Thymus (tissue), 11 donors: ENCODE measurements around the gene ASMTL. TPM values are rescaled to one million over a fixed set of nuclear protein-coding genes. Genes with fewer than 3 reads are reported as not detected.
"Not testable (repeated sequence)": the region's sequence is repeated elsewhere in the genome, so short reads cannot be mapped to it uniquely, and the experiment has no call there.

Source experiments
- DNase-seq, 9 donors: peaks; one replicate each; pipeline ENCODE4 v3.0.0-alpha.2; 2013; ENCODE audit warnings: low spot score in 9 of 9, low read depth in 6 of 9, missing footprints in 1 of 9
- H3K27ac ChIP-seq, 2 donors: one replicate each; pipeline ENCODE4 v1.5.1; 2013; ENCODE audit warnings: control low read depth in 1 of 2, low read depth in 1 of 2, low read length in 1 of 2, mild to moderate bottlenecking in 1 of 2, moderate library complexity in 1 of 2
- H3K27me3 ChIP-seq, 2 donors: one replicate each; pipeline ENCODE4 v1.5.1; 2013; ENCODE audit warnings: low read length in 1 of 2; ENCODE audit not compliant: control insufficient read depth in 2 of 2, insufficient read depth in 1 of 2
- H3K36me3 ChIP-seq, 2 donors: one replicate each; pipeline ENCODE4 v1.5.1; 2013; ENCODE audit warnings: low read length in 1 of 2, mild to moderate bottlenecking in 1 of 2, moderate library complexity in 1 of 2; ENCODE audit not compliant: control insufficient read depth in 2 of 2, insufficient read depth in 2 of 2
- H3K4me1 ChIP-seq, 2 donors: one replicate each; pipeline ENCODE4 v1.5.1; 2013; ENCODE audit warnings: low read length in 2 of 2; ENCODE audit not compliant: control insufficient read depth in 2 of 2, insufficient read depth in 2 of 2
- H3K4me3 ChIP-seq, 2 donors: one replicate each; pipeline ENCODE4 v1.5.1; 2013; ENCODE audit warnings: low read length in 2 of 2, control low read depth in 1 of 2, mild to moderate bottlenecking in 1 of 2
- H3K9me3 ChIP-seq, 2 donors: one replicate each; pipeline ENCODE4 v1.5.1; 2013; ENCODE audit warnings: low read length in 1 of 2, mild to moderate bottlenecking in 1 of 2; ENCODE audit not compliant: control insufficient read depth in 2 of 2, insufficient read depth in 1 of 2
- WGBS: extraction: QIAGEN DNeasy Blood & Tissue Kit; methylation state at CpG from one replicate; pipeline ENCODE4 v1.1.7; 2013; 5-methylcytosine and 5-hydroxymethylcytosine counted together
- polyA plus RNA-seq: library from polyadenylated mRNA; stranded (reverse); fragments of 200-250 nt; gene quantifications from one replicate; pipeline ENCODE4 v1.2.3, GENCODE V29; 2013
- total RNA-seq: library from RNA; stranded (reverse); fragments of 120-200 nt; gene quantifications from one replicate; pipeline ENCODE4 v1.2.4, GENCODE V29; 2013
- donor health status: healthy.

Gene ASMTL
- total and polyA plus RNA-seq, 2 donors, result 14.6 to 33.0 TPM

DNA sequence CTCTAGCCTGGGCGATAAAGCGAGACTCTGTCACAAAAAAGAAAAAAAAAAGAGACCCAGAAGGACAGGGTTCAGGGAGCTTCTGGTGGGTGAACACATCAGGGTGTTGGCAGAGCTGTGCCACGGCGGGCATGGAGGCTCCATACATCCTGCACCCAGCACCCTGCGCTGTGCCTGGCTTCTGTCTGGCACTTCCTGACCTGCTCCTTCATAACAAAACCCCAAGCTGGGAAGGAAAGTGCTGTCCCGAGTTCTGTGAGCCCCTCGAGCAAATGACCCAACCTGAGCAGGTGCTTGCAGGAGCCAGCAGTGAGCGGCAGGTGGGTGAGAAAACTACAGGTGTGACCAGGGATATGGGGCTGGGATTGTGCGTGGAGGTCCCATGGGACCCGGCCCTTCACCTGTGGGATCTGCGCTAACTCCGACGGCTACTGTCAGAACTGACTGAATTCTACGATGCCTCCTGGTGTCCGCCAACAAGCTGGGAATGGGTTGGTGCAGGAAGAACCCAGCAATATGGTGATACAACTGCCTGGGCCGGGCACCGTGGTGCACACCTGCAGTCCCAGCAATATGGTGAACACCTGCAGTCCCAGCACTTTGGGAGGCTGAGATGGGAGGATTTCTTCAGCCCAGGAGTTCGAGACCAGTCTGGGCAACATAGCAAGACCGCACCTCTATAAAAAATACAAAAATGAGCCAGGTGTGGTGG is 18.9 kb downstream of the ASMTL start:
- H3K4me1 ChIP-seq, result no peaks in the 10 kb centered on the region
- DNase-seq, result no peak
- H3K4me3 ChIP-seq, result no peak overlapping the region
- H3K27me3 ChIP-seq, result no peaks in the 10 kb centered on the region
- H3K27ac ChIP-seq, result no peak overlapping the region
- WGBS, result 98% methylated on average over 19 of the region's 19 CpGs
- peaks cover 21 to 56% of the 10 kb centered on the region in 2 donors for H3K36me3 ChIP-seq
- H3K9me3 ChIP-seq, result peaks cover 1 to 2% of the 10 kb centered on the region in 2 donors

DNA sequence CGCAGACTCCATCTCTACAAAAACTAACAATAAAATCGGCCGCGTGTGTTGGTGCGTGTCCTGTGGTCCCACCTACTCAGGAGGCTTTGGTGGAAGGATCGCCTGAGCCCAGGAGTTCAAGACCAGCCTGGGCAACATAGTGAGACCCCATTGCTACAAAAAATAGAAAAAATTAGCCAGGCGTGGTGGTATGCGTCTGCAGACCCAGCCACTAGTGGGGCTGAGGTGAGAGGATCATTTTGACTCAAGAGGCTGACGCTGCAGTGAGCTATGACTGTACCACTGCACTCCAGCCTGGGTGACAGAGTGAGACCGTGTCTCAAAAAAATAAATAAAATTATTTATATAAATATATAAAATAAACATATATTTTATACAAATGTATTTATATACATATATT is 22.3 kb downstream of the ASMTL start:
- Histone ChIP-seq H3K36me3 (peaks cover 21 to 52% of the 10 kb centered on the region in 2 donors), H3K27me3 (no peaks in the 10 kb centered on the region), H3K4me3 (no peak overlapping the region), H3K4me1 (no peaks in the 10 kb centered on the region), H3K27ac (no peak overlapping the region), H3K9me3 (no peaks in the 10 kb centered on the region)
- 97% methylated on average over 10 of the region's 10 CpGs for WGBS
- no peak for DNase-seq

DNA sequence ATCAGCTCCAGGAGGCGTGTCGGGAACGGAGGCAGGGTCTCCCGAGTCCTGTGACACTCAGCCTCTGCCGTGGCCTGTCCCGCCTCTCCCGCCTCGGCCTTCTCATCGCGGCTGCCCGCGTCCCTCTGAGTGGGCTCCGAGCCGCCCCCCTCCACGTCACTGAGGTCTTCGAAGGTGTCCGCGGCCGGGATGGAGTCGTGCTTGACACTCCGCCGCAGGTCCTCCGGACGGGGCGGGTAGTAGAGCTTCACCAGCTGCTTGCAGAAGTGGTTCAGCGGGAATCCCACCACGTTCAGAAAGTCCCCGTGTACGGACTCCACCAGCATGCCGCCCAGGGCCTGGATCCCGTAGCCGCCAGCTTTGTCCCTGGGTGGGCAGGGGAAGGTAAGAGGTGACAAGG is 25.0 kb downstream of the ASMTL start:
- Histone ChIP-seq H3K27me3 (no peaks in the 10 kb centered on the region), H3K4me3 (no peak overlapping the region), H3K4me1 (no peaks in the 10 kb centered on the region), H3K9me3 (peaks cover 8 to 10% of the 10 kb centered on the region in 2 donors), H3K36me3 (peaks cover 25 to 46% of the 10 kb centered on the region in 2 donors), H3K27ac (no peak overlapping the region)
- 95% methylated on average over 32 of the region's 32 CpGs for WGBS
- DNase-seq, result no peak

DNA sequence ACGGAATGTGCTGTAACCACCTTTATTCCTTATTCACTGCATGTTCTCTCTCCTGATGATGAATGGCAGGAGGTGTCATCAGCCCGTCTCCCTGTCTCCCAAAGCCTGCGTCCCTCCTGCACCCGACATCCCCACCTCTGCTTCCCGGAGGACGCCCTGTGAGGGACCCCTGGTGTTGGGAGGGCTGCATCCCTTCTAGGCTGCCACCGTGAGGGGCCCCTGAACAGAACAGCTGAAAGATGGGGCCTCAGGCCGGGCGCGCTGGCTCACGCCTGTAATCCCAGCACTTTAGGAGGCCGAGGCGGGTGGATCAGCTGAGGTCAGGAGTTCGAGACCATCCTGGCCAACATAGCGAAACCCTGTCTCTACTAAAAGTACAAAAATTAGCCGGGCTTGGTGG is 26.4 kb downstream of the ASMTL start:
- not testable (repeated sequence) for H3K4me1 ChIP-seq, H3K27me3 ChIP-seq, DNase-seq, H3K4me3 ChIP-seq, H3K27ac ChIP-seq
- Histone ChIP-seq H3K36me3 (peaks cover 34 to 52% of the 10 kb centered on the region in 2 donors), H3K9me3 (peaks cover 21 to 24% of the 10 kb centered on the region in 2 donors)
- 89% methylated on average over 16 of the region's 16 CpGs for WGBS

DNA sequence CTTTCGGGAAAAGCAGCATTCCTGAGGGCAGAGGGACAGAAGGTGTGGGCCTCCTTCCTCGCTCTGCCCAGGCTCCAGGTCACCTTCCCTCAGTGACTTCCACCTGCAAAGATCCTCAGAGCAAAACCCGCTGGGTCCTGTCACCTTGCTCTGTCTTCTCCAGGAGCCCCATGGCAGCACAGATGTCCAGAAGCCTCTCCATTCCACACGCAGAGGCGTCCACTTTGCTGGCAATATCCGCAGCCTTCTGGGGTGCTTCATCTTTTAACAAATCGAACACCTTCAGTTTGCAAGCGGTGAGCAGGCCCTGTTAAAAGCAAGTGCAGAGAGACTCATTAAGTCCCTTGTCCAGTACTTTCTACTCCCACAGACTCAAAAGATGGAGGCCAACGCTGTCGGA is 27.3 kb downstream of the ASMTL start:
- Histone ChIP-seq H3K4me3 (no peak overlapping the region), H3K9me3 (peaks cover 22 to 25% of the 10 kb centered on the region in 2 donors), H3K27me3 (no peaks in the 10 kb centered on the region), H3K4me1 (no peaks in the 10 kb centered on the region), H3K36me3 (peaks cover 35 to 57% of the 10 kb centered on the region in 2 donors), H3K27ac (no peak overlapping the region)
- WGBS, result 89% methylated on average over 10 of the region's 10 CpGs
- no peak for DNase-seq

DNA sequence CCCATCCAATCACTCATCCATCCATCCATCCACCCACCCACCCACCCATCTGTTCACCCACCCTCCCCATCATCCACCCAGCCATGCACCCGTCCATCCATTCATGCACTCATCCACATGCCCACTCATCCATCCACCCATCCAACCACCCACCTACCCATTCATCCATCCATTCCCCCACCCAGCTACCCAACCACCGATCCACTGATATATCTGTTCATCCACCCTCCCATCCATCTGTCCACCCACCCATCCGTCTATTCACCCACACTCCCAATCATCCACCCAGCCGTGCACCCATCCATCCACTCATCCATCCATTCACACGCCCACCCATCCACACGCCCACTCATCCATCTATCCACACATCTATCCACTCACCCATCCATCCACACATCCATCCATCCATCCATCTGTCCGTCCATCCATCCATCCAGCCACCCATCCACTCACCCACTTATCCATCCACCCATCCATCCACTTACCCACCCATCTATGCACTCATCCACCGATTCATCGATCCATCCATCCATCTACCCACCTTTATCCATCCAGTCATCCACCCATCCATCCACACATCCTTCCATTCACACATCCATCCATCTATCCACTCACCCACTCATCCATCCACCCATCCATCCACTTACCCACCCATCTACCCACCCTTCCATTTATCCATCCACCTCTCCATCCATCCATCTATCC is 28.4 kb downstream of the ASMTL start:
- WGBS, result 90% methylated on average over 9 of the region's 9 CpGs
- H3K36me3 ChIP-seq, result peaks cover 35 to 58% of the 10 kb centered on the region in 2 donors

DNA sequence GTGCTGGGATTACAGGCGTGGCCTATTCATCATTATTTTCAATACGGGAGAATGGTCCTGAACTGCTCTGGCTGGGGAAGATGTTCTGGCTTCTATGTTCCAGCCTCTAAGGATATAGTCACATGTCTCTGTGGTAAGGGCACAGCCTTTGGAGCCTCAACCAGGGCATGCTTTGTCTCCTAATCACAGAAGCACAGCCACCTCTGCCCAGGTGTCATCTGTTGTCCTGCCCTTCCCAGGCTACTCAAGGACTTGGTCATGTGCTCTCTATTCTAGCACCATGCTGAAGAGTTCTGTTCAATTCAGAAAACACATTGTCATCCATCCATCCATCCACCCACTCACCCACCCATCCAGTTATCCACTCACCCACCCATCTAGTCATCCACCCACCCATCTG is 29.5 kb downstream of the ASMTL start:
- H3K4me1 ChIP-seq, result no peaks in the 10 kb centered on the region
- 69% methylated on average over 2 of the region's 2 CpGs for WGBS
- no peak overlapping the region for H3K27ac ChIP-seq
- no peaks in the 10 kb centered on the region for H3K27me3 ChIP-seq
- DNase-seq, result no peak
- no peak overlapping the region for H3K4me3 ChIP-seq
- H3K36me3 ChIP-seq, result peaks cover 42 to 68% of the 10 kb centered on the region in 2 donors
- peaks cover 28 to 34% of the 10 kb centered on the region in 2 donors for H3K9me3 ChIP-seq

More for the DNA sequence above, 28.4 kb downstream of the ASMTL start:
- DNase-seq, result no peak
- Histone ChIP-seq H3K27ac (no peak overlapping the region), H3K4me3 (no peak overlapping the region), H3K4me1 (no peaks in the 10 kb centered on the region), H3K27me3 (no peaks in the 10 kb centered on the region), H3K9me3 (peaks cover 22 to 25% of the 10 kb centered on the region in 2 donors)

DNA sequence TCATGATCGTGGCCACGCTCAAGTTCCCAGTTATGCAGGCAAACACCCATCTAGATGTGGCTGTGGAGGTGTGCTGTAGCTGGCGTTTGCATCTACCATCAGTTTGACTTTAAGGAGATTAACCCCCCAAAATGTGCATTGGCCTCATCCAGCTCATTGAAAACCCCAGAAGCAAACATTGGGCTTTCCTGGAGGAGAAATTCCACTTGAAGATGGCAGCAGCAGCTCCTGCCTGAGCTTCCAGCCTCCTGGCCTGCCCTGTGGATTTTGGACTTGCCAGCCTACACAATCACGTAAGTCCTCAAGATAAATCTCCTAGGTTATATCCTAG is 30.6 kb downstream of the ASMTL start:
- DNase-seq, result no peak
- WGBS, result 98% methylated on average over 4 of the region's 4 CpGs
- Histone ChIP-seq H3K36me3 (peaks cover 41 to 70% of the 10 kb centered on the region in 2 donors), H3K4me1 (no peaks in the 10 kb centered on the region), H3K27me3 (no peaks in the 10 kb centered on the region), H3K4me3 (no peak overlapping the region), H3K27ac (no peak overlapping the region), H3K9me3 (peaks cover 29 to 35% of the 10 kb centered on the region in 2 donors)

DNA sequence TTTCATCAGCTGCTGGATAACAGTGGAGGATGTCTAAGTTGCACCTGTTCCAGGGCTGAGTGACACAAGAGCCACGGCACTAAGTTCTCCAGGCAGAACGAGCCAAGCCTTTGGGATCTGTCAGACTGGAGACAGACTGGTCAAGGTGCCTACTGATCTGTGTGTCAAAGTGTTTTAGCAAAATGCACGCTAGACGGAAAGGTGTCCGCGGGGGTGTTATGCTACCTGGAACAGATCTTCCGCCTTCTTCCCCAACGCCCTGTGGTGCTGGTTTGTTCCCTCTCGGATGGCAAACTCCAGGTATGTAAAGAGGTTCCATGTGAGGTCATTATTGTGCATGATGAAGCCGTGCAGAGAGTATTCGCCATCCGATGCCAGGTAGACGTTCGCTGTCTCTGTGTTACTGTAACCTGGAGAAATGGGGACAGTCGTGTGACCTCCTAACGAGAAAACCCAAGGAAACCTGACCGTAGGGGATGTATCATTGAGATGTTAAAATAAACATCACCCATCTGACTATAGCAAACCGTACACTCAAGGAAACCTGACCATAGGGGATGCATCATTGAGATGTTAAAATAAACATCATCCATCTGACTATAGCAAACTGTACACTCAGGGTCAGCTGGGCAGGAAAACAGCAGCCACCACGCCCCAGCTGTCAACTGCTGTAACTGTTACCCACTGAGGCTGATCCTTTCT is 31.1 kb downstream of the ASMTL start:
- Histone ChIP-seq H3K9me3 (peaks cover 29 to 35% of the 10 kb centered on the region in 2 donors), H3K36me3 (peaks cover 41 to 73% of the 10 kb centered on the region in 2 donors), H3K4me1 (no peaks in the 10 kb centered on the region), H3K27ac (no peak overlapping the region), H3K27me3 (no peaks in the 10 kb centered on the region), H3K4me3 (no peak overlapping the region)
- WGBS, result 98% methylated on average over 19 of the region's 19 CpGs
- DNase-seq, result no peak
